Measurements from ENCODE around the gene ONECUT3.
"Not testable (repeated sequence)": the region's sequence is repeated elsewhere in the genome, so short reads cannot be mapped to it uniquely, and the experiment has no call there.

ONECUT3 gene

DNA sequence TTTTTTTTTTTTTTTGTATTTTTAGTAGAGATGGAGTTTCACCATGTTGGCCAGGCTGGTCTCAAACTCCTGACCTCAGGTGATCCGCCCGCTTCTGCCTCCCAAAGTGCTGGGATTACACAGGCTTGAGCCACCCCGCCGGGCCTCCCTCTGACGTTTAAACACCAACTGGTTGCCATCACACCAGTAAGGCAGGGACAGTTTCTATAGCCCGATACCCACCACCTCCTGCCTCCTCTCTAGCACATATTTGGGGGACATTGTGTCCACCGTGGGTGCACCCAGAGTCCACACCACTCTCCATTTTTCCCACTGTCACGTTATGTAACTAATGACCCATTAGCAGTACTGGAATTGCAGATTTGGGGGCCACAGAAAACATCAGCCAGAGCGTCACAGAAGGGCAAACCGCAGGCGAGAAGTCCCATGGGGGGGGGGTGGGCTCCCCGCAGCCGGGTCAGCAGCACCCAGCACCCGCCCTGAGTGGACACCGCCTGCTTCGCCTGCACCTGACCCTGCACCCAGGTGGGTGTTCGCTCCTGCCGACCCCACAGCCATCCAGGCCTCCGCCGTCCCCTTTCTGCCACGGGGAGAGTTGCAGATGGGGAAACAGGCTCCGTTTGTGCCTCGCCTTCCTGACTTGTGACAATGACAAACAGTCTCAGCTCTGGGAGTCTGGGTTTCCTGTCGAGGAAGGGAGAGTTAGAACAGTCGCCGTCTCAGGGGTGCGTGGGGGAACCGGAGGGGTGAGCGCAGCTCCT lies 3.6 kb downstream of the ONECUT3 start:
- DNase-seq = no peak

DNA sequence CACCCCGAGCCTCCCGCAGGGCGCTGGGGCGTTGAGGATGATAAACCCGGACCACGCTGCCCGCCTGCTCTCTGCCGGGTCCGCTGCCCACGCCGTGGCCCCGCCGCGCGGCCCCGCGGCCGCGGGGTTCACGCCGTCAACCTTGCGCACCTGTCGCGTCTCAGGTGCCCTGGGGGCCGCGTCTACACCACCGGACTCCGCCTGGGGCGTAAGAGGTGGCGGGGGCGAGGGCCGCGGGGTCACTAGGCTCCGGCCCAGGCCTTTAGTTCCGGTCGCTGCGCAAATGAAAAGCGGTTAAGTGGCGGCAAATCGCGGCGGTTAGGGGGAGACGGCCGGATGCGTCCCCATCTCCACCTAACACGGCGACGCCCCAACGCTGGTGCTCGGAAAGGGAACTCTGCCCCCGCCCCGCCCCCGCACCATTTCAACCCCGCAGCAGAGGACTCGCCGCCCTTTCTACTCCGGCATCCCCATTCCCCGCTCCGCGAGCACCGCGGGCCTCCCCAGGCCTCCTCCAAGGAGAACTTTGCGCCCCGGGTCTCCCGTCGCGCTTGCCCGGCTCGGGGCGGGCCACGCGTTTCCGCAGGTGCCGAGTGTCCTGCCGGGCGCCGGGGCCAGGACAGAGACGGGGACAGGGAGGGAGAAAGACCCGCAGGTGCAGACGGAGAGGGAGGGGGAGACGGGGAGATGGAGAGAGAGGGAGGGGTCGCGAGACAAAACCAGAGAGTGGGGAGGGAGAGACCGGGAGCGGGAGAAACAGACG lies 4.3 kb downstream of the ONECUT3 start:
- no peak for DNase-seq

DNA sequence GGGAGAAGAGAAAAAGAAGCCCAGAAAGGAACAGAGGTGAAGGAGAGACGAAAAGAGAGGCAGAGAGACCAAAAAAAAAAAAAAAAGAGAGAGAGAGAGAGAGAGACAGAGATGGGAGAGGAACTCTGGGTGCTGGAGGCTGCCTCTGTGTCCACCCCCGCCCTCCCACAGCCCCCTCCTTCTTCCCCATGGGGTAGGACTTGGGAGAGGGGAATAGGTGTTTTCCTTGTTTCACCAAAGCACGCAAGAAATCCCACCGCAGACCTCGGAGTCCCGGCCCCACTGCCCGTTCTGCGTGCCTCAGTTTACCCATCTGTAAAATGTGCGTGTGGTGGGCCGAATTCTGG lies 4.9 kb downstream of the ONECUT3 start:
- no peak for DNase-seq

DNA sequence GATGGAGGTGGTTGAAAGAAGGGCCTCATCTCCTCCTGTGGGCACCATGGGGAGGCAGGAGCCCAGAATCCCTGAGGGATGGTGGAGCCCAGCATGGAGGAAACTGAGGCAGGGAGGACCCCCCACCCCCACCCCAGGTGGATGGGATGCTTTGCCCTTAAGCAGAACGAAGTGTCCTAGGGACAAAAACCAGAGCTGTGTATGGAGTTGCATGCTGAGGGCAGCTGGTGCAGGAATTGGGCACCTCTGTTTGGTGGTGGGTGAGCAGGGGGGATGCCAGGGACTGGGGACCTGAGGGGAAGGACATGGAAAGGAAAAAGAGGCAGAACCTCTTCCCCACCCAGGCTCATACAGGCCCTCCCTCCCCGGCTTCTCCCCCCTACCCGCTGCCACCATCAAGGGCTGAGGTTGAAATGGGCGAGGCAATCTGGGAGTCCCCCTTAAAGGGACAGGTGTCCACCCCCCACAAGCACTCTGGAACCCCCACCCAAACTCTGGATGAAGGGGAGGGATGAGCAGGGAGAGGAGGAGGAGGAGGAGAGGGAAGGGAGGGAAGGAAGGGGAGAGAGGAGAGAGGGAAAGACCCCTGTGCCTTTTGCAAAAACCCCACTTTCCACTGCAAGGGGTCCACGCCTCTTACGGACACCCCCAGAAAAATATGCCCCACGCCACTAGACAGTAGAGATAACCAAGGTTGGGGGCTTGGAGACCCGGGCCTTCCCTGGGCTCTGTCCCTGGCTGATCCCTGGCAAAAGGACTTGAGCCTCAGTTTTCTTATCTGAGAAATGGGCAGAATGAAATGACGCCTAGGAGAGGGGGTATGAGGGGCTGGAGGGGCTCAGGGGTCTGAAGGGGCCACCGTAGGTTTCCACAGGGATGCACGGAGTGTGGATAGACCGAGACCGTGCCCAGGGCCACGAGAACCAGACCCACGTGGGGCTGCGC lies 5.9 kb downstream of the ONECUT3 start:
- DNase-seq = no peak

DNA sequence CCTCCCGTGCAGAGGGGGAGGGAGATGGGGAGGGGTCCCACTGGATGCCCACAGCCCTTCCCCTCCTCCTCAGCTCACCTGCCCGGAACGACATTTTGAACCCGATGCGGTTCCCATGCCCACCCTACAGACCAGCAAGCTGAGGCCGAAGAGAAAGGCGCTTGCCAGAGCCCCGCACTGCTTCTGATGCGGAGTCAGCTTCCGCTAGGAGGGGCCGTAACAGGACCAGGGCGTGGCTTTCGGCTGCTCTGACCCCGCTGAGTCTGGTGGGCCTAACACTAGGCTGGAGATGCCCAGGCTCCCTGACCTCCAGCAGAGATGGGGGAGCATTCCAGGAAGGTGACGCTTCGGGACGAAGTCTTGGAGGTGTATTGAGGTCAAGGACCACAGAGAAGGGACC lies 6.7 kb downstream of the ONECUT3 start:
- no peak for DNase-seq

DNA sequence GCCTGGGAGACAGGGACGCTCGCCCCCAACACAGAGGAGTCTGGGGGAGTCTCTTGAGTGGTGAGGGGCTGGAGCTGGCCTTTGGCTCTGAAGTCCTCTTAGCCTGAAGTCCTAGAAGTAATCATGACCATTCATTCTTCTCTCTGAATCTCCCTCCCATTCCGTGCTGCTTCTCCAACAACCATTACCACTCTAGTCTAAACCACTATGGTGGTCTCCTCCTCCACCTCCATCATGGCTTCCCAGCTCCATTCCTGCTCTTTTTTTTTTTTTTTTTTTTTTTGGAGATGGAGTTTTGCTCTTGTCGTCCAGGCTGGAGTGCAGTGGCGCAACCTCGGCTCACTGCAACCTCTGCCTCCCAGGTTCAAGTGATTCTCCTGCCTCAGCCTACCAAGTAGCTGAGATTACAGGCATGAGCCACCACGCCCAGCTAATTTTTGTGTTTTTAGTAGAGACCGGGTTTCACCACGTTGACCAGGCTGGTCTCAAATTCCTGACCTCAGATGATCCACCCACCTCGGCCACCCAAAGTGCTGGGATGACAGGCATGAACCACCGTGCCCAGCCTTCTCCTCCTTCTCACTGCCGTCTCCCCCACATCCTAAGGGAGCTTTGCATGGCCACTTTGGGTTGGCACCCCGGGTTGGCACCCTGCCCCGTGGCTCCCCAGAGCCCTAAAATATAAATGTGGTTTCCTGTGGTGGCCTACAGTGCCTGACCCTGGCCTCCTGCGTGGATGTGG lies 7.7 kb downstream of the ONECUT3 start:
- not testable (repeated sequence) for DNase-seq

DNA sequence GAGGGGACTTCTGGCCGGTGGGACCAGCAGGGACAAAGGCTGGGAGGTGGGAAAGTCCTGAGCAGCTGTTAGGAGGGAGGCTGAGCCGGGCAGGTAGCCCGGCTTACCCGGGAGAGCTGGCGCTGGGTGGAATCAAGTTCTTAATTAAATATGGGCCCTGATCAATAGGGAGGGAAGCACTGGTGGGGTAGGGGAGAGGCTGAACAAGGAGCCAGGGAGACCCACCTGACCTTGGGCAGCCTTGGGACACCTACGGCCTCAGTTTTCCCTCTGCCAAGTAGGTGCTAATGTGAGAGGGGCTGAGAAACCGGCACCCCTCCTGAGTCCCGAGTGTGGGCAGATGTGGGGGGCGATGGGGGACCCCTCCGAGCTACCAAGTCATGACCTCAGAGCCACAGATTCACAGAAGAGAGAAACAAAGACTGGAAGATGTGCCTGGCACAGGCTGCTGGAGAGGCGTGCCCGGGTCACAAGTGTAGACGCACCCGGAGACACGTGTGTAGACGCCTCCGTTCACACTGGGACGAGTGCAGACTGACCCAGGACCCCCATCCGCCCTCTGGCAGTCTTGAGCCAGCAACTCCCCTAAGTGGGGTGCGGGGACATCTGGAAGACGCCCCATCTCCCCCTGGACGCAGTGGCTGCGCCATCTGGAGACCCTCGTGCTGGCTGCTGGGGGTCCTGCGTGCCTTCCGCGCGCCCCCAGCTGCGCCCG lies 8.4 kb downstream of the ONECUT3 start:
- DNase-seq = no peak

DNA sequence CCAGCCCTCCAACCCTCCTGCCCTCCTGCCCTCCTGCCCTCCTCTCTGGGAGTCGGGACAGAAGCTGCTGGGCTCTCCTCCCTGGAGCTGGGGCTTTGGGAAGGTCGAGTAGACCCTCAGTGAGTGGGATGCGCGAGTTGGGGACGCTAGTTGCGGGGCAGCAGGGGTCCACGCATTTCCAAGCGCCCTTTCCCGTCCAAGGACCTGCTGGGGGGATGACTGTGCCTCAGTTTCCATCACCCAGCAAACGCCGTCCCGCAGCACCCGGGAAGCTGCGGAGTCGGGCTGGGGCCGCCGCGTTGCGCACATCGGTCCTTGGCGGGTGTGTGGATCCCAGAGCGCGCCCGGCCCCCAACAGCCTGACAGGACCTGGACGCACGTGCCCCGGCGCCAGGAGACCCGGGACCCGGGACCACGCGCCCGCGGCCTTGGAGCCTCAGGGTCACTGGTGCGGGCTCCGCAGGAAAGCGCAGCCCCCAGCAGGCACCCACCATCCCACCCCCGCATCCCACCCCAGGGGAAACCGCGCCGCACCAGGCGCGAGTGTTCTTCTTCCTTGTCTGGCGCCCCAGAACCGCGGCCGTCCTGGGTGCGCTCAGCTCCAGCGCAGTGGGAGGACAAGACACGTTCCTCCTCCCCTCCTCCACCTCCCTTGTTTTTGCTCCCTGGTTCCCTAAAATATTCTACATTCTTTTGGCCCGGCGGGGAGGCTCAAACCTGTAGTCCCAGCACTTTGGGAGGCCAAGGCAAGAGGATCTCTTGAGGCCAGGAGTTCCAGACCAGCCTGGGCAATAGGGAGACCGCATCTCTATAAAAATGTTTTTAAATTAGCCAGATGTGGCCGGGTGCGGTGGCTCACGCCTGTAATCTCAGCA lies 9.2 kb downstream of the ONECUT3 start:
- no peak for DNase-seq

DNA sequence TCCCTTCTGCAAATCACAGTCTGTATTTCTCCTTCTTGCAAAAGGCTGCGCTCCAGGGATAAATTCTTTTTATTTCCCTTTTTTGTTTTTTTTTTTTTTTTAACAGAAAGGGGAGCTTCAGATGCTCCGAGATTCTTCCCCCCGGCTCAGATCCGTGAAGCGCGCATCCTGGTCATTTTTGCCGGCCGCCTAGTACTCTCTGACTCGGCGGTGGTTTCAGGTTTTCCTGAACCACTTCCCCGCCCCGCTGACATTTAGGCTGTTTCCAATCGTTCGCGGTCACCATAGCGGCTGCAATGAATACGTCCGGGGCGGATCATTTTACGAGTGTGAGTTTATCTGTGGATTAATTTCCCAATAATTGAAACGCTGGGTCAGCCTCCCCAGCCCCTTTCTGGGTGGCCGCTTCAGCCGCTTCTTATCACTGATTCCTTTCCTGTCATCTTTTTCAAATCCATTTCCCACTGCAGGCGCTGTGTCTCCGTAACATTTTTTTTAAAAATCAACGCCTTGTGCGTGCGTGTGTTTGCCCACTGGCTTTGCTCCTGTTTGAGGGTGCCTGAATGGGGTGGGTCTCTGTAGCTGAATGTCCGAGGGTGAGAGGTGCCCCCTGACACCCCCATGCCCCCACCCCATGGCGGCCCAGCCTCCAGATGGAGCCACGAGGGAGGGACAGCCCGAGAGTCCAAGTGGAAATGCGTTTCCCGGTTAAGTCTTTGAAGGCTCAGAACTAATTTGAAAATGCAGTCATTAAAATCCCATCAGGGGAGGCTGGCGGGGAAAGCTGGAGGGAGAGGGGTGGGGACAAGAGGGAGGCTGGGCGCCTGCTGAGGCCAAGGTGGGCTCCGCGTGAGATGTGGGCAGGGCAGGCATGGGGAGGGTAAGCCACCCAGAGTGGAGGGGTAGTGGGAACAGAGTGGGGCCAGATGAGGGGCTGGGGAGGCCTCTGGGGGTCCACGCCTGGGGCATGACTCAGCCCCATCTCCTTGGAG lies 10.6 kb downstream of the ONECUT3 start:
- DNase-seq = no peak

DNA sequence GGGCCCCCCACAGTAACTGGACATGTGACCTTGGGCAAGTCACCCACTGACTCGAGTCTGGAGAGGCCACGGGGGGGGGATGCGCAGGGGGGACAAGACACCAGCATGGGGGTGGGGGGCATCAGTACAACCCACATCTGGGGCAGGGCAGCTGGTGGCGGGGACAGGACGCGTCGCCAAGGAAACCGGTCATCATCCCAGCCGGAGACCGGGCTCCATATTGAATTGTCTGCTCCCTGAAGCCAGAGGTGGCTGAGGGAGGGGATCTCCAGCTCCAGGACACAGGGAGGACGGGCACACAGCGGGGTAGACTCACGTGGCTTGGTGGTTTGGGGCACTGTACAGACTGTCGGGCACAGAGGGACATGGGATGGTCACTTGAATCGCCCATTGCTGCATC lies 11.4 kb downstream of the ONECUT3 start:
- DNase-seq = no peak

DNA sequence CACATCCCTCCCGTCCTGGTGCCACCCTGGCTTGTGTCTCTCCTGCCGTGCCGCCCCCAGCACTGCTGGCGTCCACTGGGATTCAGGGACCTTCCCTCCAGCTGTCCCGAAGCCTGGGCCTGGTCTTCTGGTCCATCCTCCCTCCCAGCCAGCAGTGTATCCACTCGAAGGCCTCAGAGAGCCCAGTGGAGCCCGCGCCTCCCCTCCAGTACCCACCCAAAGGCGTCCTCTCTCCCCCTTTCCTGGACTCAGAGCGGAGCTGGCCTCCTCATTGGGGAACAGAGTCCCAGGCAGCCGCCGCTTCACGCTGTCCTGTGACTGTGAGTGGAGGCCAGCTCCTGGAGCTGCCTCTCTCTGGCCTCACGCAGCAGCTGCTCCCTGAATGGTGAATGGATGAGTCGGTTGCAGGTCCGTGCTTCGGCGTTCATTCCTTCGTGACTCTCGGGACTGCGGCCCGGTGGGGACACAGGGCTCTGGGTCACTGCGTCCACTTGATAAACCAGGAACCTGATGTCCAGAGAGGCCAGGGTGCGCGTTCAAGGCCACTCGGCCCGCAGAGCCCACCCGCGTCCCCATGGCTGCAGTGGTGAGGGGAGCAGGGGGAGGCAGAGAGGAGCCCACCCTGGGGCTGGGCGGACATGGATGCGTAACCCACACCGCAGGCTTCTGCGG lies 12.1 kb downstream of the ONECUT3 start:
- DNase-seq = no peak

DNA sequence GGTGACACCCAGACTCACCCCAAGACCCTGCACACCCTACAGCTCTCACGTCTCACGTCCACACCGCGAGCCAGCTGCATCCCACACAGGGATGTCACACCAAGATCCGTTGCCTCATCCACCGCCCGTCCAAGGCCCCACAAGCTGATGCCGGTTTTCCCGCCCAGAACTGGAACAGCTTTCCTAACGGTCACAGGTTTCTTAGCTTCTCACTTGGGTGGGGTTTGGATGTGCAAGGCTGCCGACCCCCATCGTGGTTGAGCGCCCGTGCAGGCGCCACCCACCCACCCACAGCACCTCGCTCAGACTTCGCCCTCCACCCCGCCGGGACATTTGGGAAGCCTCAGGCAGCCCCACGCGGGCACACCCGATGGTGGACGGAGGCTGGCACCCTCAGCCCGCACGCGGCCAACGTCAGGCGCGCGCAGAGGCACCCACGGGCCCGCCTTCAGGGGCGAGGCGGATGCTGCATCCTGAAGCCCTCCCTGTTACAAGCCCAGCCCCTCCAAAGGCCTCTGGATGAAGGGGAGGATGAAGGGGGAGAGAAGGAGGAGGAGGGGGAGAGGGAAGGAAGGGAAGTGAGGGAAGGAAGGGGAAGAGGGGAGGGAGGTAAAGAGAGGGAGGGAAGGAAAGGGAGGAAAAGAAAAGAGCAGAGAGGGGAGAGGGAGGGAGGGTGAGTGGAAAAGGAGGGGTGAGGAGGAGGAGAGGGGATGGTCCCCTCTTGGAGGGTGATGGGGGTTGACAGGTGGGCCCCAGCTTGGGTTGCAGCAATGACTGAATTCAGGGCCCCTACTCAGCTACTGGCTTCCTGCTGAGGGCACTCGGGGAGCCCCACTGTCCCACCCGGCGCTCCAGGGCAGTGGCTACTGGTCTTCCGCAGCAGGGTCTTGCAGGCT lies 12.8 kb downstream of the ONECUT3 start:
- DNase-seq = no peak

DNA sequence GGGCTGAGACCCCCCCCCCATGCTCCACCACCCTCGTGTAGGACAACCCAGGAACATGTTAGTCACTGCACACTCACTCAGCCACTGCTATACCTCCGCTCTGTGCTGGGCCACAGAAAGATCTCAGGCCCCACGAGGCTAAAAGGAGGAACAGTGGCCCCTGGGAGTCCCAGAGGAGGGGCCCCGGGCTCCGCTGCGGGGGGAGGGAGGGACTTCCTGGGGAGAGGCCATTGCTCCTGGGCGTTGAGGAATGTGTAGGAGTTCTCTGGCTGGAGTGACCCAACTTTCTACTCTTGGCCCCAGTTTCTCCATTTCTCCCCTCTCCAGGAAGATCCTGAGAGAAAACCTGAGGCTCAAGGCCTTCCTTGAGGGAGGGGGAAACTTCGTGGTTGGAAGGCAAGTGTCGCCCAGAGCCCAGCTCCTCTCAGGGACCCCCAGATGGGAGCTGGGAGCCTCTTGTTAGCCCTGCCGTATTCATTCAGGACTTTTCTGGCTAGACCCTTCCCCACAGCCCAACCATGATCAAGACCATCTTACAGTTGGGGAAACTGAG lies 13.6 kb downstream of the ONECUT3 start:
- DNase-seq = no peak

DNA sequence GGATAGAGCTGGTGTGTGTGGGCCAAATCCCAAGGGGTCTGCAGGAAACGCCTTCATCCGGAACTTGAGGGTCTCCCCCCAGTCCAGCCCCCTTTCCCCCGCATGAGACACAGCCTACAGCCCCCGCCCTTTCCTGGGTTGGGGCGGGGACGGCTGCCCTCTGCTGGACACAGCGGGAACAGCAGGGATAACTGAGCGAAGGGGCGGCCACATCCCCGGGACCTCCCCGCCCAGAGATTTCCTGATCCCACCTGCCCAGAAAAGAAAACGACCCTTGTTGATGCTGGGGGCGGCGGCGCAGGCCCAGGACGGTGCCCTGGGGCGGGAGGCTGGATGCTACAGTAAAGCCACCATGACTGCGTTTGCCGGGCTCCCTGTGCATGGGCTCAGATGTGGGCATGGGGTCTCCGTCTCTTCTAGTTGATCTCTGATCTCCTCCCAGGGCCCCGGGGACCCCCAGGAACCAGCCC lies 14.2 kb downstream of the ONECUT3 start:
- peak; percentile 64 for DNase-seq

DNA sequence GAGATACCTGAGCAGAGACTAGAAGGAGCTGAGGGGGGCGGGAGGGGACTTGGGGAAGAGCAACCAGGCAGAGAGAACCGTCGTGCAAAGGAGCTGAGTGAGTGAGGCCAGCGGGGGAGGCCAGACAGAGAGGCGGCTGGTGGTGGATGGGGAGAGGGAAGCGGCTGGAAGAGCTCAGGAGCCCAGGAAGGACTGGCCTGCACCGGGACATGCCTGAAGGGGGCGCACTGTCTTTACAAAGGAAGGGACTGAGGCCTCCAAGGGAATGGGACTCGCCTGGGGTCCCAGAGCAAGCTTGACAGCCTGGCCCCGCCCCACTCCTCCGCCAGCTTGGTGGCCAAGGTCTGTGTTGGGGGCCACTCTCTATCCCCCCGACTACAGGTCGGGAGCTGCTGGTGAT lies 14.9 kb downstream of the ONECUT3 start:
- no peak for DNase-seq

DNA sequence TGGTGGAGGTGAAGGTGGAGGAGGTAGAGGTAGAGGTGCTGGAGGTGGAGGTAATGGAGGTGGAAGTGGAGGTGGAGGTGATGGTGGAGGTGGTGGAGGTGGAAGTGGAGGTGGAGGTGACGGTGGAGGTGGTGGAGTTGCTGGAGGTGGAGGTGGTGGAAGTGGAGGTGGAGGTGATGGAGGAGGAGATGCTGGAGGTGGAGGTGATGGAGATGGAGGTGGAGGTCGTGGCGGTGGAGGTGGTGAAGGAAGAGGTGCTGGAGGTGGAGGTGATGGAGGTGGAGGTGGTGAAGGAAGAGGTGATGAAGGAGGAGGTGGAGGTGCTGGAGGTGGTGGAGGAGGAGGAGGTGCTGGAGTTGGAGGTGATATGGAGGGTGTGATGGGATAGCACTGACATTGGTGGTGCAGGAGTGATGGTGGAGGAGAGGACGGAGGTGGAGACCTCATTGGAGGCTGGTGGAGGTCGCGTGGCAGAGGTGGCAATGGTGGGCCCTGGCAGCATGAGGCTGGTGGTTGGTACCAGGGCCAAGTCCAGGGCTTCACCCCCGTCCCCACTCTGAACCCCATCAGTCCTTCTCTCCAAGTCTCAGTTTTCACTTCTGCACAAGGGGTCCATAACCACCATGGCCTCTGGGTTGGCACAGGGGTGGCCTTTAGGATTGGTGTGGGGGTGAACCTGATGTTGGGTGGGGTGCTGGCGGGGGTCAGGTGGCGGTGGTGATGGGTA lies 15.8 kb downstream of the ONECUT3 start:
- no peak for DNase-seq

DNA sequence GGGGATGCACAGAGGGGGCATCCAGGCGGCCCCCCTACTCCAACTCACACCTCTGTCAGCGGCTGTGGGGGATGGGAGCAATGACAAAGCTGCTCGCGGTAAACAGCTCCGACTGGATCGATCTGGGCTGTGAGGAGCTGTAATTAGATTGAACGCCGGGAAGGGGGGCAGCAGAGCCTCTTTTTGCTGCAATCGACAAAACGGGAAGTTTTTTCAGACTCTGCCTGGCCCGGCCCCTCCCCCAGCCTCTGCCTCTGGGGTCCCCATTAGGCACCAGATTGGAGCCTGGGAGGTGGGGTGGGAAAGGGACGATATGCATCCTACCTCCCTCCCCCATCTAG lies 16.3 kb downstream of the ONECUT3 start:
- no peak for DNase-seq
